GM21717 (cell line): Measurements from ENCODE around the gene RPF1.
A peak's percentile ranks its signal among the peaks of the same experiment; 100 is the strongest.
"Not testable (repeated sequence)": the region's sequence is repeated elsewhere in the genome, so short reads cannot be mapped to it uniquely, and the experiment has no call there.

Experiments used
- ATAC-seq: cut with Tn5 transposase; IDR thresholded peaks from one replicate; pipeline ENCODE4 v1.9.1; 2021; ENCODE audit warnings: mild to moderate bottlenecking, moderate library complexity; ENCODE audit not compliant: unreplicated experiment

The RPF1 gene

GRCh38 chr1:84478876-84479868 is at the start of gene RPF1:
Gene RPF1, plus strand, starts transcription at chr1:84479266. Its CDS starts 16 bp downstream, at chr1:84479282.
- peak; percentile 97 for ATAC-seq

GRCh38 chr1:84430546-84430945 is 48.5 kb upstream of the RPF1 start:
- no peak for ATAC-seq

DNA sequence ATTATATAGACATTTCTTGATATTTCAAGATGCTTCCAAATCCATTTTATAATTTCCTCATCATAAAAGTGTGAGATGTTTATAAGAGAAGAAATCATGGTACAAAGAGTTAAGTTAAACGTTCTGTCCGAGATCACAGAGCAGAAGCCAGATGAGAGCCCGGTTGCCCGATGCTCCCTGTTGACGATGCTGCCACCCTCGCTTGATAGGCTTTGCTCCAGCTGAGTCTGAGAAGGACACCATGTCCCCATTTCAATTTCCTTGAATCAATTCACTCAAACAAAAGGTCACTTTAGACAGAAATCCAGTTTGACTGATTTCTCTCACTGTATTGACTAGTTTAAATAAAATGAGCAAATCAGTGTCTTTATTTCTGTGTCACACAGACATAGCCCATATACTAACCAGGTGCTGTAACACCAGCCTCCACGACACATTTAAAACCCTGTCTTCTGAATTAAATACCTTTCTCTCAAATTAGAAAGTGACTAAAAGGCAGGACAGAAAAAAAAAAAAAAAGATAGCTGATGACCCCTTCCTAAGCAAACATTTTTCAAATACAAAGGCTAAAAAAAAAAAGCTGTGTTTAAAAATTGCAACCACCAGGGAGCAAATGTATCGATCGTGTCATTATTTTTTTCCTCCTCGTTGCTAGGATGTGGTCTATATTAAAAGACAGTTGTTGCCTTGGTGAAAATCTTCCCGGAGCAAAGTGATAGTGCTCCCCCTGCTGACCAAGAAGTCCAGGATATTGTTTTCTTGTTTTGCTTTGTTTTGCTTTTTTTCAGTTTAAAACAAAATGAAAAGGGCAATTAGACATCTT is 45.6 kb upstream of the RPF1 start:
- ATAC-seq: peak; percentile 43

DNA sequence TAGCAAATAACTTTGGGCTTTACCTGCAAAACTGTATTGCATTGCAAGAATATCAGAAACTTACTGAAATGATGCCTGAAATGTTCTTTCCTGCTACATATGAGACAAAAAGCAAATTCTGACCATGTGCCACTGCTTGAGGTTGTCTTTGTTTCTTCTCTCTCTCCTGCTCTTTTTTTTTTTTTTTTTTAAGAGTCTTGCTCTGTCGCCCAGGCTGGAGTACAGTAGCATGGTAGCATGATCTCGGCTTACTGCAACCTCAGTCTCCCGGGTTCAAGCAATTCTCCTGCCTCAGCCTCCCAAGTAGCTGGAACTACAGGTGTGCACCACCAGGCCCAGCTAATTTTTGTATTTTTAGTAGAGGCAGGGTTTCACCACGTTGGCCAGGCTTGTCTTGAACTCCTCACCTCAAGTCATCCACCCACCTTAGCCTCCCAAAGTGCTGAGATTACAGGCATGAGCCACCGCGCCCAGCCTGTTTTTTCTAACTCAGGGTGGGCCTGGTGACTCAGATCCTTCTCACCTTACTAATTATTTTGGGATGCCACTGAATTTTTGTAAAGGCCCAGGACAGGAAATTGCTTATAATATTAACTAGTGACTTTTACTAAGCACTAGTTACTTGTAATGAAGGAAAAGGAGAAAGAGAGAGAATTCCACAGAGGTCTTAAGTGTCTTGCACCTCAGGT is 44.8 kb upstream of the RPF1 start:
- ATAC-seq: no peak

DNA sequence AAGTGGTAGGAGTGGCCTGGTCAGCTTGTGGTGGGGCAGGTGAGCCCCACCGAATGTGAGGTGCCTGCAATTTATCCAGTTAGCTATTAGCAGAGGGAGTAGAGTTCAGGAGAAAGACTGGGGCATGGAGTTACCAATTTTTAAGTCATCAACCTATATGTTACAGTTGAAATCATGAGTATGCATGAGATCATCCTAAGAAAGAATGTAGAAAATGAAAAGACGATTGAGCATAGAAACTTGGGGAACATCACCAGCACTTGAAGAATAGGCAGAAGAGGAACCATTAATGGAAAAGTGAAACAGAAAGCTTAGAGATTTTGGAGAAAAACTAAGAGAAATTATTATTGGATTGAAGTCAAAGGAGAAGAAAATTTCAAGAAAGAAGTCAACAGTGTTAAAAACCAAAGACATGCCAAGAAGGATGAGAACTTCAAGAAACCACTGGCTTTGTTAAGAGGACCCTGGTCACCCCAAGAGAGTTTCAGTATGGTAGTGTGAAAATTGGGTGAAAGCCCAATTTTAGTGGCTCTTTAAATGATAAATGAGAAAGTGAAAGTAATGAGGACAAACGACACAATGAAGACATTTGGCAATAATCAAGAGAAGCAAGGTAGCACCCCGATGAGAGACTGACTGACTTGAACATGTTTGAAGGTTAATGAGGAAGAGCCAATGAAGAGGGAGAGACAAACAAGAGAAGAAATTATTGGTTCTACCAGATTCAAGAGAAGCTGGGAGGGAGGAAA is 44.1 kb upstream of the RPF1 start:
- no peak for ATAC-seq

DNA sequence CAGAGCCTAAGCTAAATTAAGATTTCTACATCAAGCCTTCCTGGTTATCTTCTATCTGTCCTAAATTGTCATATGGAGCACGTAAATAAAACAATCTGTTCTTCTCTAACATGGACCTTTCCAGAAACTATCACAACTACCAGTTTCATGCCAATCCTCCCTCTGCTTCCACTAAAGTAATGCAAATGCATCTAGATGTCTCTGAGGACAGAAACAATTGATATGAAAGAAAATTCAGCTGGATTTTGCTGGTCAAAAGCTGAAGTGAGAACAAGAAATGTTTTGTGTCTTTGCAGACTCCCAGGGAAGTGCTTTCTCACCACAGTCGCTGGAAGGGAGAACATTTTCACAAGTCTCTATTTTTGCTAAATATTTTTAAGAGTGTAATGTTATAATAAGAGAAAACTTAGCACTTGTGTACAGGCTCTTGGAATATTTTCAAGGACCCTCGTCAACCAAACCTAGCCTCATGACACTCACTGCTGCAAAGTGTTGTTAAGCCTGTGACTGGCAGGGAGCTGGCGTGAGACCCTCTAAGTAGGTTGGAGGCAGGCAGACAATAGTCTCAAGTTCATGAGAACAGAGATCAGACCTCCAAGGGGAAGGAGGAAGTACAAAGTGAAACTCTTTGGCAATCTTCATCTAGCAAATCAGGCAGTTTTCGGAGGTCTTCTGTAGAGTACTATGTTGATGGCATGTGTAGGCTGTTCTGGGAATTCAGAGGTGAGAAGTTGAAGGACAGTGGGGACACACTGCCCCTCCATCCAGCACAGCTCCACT is 42.0 kb upstream of the RPF1 start:
- ATAC-seq: peak; percentile 48

DNA sequence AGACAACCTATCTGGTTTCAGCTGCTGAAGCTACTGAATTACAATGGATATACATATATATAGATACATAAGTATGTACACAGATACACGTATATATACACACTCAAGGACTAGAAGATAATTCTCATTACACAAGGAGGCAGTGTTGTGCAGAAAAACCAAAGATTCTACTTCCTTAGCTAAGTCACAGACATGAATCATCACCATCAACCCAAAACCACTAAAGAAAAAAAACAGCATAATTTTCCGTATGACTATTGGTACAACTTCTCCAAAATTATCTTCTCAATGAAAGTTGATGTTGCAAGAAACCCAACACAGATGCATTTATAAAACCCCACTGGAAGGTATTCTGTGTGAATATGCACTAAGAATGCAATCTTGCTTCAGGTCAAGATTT is 36.8 kb upstream of the RPF1 start:
- ATAC-seq: peak; percentile 92

- not testable (repeated sequence) for ATAC-seq
These were observed 36.1 kb upstream of the RPF1 start for GRCh38 chr1:84442747-84443646.

- not testable (repeated sequence) for ATAC-seq
These were observed 30.4 kb upstream of the RPF1 start for GRCh38 chr1:84448704-84449103.

GRCh38 chr1:84450910-84451309 is 28.2 kb upstream of the RPF1 start:
- ATAC-seq: no peak

- ATAC-seq: no peak
These were observed 26.6 kb upstream of the RPF1 start for GRCh38 chr1:84452436-84452835.

- no peak for ATAC-seq
These were observed 16.9 kb upstream of the RPF1 start for GRCh38 chr1:84462118-84462517.

- no peak for ATAC-seq
These were observed 11.8 kb upstream of the RPF1 start for GRCh38 chr1:84467298-84467697.

GRCh38 chr1:84476225-84476624 is 2.8 kb upstream of the RPF1 start:
- ATAC-seq: no peak

DNA sequence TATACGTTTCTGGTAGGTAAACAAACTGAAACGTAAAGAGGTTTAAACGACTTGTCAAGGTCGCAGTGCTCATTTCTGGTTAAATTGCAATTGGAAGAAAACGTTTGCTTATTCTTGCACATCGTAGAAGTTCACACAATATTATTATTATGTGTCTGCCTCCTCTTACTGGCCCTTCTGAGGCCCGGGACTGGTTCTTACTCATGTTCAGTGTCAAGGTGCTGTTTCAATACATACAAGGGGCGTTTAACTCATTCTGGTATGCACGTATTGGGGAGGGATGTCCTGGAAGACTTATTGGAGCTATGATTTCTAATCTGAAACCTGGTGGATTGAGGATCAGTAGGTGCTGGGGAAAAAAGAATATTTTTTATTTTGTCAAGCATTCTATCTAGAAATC is 932 bp downstream of the RPF1 start:
- peak; percentile 20 for ATAC-seq

DNA sequence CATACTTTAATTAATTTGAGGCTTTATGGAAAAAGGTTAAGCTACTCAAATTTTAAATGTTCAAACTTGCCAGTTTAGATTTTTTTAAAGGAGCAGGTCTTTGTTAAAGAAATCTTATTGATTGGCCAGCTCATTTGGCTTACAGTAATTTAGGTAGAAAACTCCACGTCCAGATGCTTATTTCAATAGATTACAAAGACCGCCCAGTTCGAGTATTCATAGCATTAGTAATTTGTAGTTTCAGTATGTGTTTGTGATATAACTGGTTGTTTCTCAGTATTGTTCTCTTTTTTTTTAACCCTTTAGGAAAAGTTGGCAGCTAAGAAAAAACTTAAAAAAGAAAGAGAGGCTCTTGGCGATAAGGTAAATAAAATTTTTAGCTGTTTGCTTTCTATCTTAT is 1.6 kb downstream of the RPF1 start:
- no peak for ATAC-seq

DNA sequence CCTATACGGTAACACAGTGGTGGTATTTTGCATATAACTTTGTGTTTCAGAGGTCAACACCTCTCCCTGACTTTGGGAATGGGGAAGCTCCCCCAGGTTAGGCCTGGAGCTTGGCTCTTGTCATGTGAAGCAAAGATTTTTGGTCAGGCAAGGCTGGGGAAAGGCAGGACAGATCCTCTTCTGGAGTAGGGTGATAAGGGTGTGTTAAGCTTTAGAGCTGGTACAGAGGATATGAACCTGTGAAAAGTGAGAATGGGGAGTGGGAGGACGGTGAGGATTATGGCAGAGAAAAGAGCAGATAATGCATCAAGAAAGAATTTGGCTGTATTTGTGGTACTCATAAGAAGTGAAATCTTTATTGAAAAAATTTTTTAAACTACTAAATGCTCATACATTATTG is 2.3 kb downstream of the RPF1 start:
- ATAC-seq: no peak

DNA sequence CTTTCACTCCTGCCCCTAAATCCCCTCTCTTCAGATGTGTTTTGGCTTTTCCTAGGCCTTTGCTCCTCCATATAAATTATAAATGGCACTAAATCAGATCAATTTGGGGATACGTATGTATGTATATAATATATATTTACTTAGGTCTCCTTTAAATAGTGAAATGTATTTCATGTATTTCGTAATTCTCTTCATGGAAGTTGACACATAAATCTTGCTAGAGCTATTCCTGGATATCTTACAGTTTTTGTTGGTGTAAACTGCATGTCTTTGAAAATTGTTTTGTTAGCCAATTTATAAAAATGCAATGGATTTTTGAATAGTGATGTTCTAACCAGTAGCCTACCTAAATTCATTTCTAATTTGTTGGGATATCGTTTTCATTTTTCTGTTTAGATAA is 9.0 kb downstream of the RPF1 start:
- ATAC-seq: no peak

GRCh38 chr1:84489766-84490165 is 10.7 kb downstream of the RPF1 start:
- no peak for ATAC-seq
